ENCODE measurements around the gene FCN1. TPM values are rescaled to one million over a fixed set of nuclear protein-coding genes. Genes with fewer than 3 reads are reported as not detected.

Gene FCN1
- polyA plus RNA-seq, 3 donors, result 2,884 to 7,680 (median 6,268) TPM

DNA sequence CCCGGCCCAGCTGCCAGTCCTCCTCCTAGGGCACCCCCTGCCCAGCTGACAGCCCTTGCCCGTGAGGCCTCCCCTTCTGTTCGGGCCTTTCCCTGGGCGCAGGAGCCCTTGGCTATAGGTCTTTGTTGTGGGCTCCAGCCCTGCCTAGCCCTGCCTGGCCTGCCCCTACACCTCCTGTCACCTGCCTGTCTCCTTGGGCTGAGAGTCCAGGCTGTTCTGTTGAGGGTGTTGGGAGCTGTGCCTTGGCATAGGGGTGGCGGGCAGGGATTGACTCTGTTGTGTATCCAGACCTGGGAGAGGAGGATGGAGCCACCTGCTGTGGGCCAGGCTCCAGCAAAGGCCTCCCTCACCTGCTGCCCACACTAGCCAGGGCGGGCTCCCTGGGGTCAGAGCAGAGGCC is 25.5 kb downstream of the FCN1 start:
- no peaks in the 10 kb centered on the region for H4K20me1 ChIP-seq (ENCODE audit: insufficient read depth, low read length)
- H3K36me3 ChIP-seq (replicated peaks in 1 of 2; ENCODE audit: control insufficient read depth in 1 of 2, insufficient read depth in 2 of 2, low read length in 2 of 2), result no peaks in the 10 kb centered on the region
- 67% methylated on average over 1 of the region's 6 CpGs for WGBS (ENCODE audit: insufficient coverage)
- no peaks in the 10 kb centered on the region for H3K79me2 ChIP-seq (ENCODE audit: insufficient read depth, low read length)
- Mint-ChIP-seq H3K9me3 (peaks cover 7 to 21% (median 12%) of the 10 kb centered on the region in 7 donors), H3K36me3 (no peaks in the 10 kb centered on the region), H3K27me3 (ENCODE audit: low read depth in 3 of 3) (peaks cover 14 to 35% (median 17%) of the 10 kb centered on the region in 3 donors), H3K4me1 (peaks cover 31% of the 10 kb centered on the region), H3K27ac (no peak overlapping the region), H3K4me3 (no peak overlapping the region)
- peak in 1 of 3 donors; percentile 2 for DNase-seq
- TF ChIP-seq, protein P1, sequence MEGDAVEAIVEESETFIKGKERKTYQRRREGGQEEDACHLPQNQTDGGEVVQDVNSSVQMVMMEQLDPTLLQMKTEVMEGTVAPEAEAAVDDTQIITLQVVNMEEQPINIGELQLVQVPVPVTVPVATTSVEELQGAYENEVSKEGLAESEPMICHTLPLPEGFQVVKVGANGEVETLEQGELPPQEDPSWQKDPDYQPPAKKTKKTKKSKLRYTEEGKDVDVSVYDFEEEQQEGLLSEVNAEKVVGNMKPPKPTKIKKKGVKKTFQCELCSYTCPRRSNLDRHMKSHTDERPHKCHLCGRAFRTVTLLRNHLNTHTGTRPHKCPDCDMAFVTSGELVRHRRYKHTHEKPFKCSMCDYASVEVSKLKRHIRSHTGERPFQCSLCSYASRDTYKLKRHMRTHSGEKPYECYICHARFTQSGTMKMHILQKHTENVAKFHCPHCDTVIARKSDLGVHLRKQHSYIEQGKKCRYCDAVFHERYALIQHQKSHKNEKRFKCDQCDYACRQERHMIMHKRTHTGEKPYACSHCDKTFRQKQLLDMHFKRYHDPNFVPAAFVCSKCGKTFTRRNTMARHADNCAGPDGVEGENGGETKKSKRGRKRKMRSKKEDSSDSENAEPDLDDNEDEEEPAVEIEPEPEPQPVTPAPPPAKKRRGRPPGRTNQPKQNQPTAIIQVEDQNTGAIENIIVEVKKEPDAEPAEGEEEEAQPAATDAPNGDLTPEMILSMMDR (IDR thresholded peaks at IDR 0.05), result no peak
- no peak overlapping the region for H3K27ac ChIP-seq (ENCODE audit: low read depth in 1 of 2, low read length in 2 of 2)
- H3K4me3 ChIP-seq (replicated peaks in 1 of 3; ENCODE audit: low read depth in 2 of 3, low read length in 3 of 3), result no peak overlapping the region
- intact Hi-C loops (cut with micrococcal nuclease), result no loop called here
- no peak overlapping the region for H2AFZ ChIP-seq (ENCODE audit: insufficient read depth, low read depth, low read length, poor library complexity, severe bottlenecking)
- H3K9me3 ChIP-seq (replicated peaks in 1 of 2; ENCODE audit: control insufficient read depth in 1 of 2, insufficient read depth in 1 of 2, low read length in 2 of 2), result peaks cover 11 to 13% of the 10 kb centered on the region in 2 donors
- H3K27me3 ChIP-seq (ENCODE audit: control insufficient read depth in 2 of 2, insufficient read depth in 2 of 2, low read length in 2 of 2), result peaks cover 0 to 7% of the 10 kb centered on the region in 2 donors
- no peak overlapping the region for H3K4me2 ChIP-seq (replicated peaks; ENCODE audit: extremely low read depth, low read length, poor library complexity, severe bottlenecking)
- no peak overlapping the region for H3K9ac ChIP-seq (ENCODE audit: insufficient read depth, low read length, poor library complexity, severe bottlenecking)
- peaks cover 29 to 37% of the 10 kb centered on the region in 2 donors for H3K4me1 ChIP-seq (ENCODE audit: control insufficient read depth in 1 of 2, insufficient read depth in 2 of 2, low read length in 2 of 2)

DNA sequence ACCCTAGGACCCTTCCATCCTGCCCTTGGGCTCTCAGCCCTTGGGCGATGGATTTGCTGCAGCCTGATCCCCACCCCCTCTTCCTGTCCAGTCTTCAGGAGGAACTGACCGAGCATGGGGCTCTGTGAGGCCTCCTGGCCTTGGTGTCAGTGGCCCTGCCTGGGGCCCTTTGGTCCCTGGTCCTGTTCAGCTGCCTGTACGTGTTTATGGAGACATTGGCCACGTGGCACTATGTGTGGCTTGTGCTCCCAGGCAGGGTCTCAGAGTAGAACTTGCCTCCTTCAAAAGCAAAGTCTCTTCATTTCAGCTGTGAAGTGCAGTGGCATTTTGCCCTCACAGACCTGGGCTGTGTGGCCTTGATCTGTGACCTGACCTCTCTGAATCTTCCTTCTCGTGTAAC is 26.0 kb downstream of the FCN1 start:
- intact Hi-C loops (cut with micrococcal nuclease), result no loop called here
- Mint-ChIP-seq H3K4me3 (peak overlapping the region in 1 of 2 donors; percentile 74), H3K27ac (peak overlapping the region in 1 of 7 donors; percentile 41), H3K4me1 (peaks cover 34% of the 10 kb centered on the region), H3K9me3 (peaks cover 4 to 20% (median 9%) of the 10 kb centered on the region in 7 donors), H3K36me3 (no peaks in the 10 kb centered on the region), H3K27me3 (ENCODE audit: low read depth in 3 of 3) (peaks cover 17 to 35% (median 17%) of the 10 kb centered on the region in 3 donors)
- H3K27ac ChIP-seq (ENCODE audit: low read depth in 1 of 2, low read length in 2 of 2), result peak overlapping the region in 1 of 2 donors; percentile 5
- no peaks in the 10 kb centered on the region for H4K20me1 ChIP-seq (ENCODE audit: insufficient read depth, low read length)
- peaks cover 30 to 38% of the 10 kb centered on the region in 2 donors for H3K4me1 ChIP-seq (ENCODE audit: control insufficient read depth in 1 of 2, insufficient read depth in 2 of 2, low read length in 2 of 2)
- H3K9me3 ChIP-seq (replicated peaks in 1 of 2; ENCODE audit: control insufficient read depth in 1 of 2, insufficient read depth in 1 of 2, low read length in 2 of 2), result peaks cover 11 to 13% of the 10 kb centered on the region in 2 donors
- H3K4me3 ChIP-seq (replicated peaks in 1 of 3; ENCODE audit: low read depth in 2 of 3, low read length in 3 of 3), result peak overlapping the region in 1 of 3 experiments; percentile 26
- no peak overlapping the region for H3K9ac ChIP-seq (ENCODE audit: insufficient read depth, low read length, poor library complexity, severe bottlenecking)
- no peak overlapping the region for H2AFZ ChIP-seq (ENCODE audit: insufficient read depth, low read depth, low read length, poor library complexity, severe bottlenecking)
- TF ChIP-seq, protein P1 (IDR thresholded peaks at IDR 0.05), result no peak
- peak in 1 of 3 donors; percentile 3 for DNase-seq
- WGBS (ENCODE audit: insufficient coverage), result 61% methylated on average over 4 of the region's 5 CpGs
- no peaks in the 10 kb centered on the region for H3K79me2 ChIP-seq (ENCODE audit: insufficient read depth, low read length)
- peaks cover 0 to 7% of the 10 kb centered on the region in 2 donors for H3K27me3 ChIP-seq (ENCODE audit: control insufficient read depth in 2 of 2, insufficient read depth in 2 of 2, low read length in 2 of 2)
- peak overlapping the region; percentile 32 for H3K4me2 ChIP-seq (replicated peaks; ENCODE audit: extremely low read depth, low read length, poor library complexity, severe bottlenecking)
- no peaks in the 10 kb centered on the region for H3K36me3 ChIP-seq (replicated peaks in 1 of 2; ENCODE audit: control insufficient read depth in 1 of 2, insufficient read depth in 2 of 2, low read length in 2 of 2)

Data from CD14-positive monocyte (primary cell).